ENCODE results near the gene CAST. TPM values are rescaled to one million over a fixed set of nuclear protein-coding genes. Genes with fewer than 3 reads are reported as not detected.

Gene CAST
- total and polyA plus RNA-seq, 2 donors (not counting 3 experiments of a cell fraction or from before 2014, with no cell fraction given): 33.7 to 194 TPM

DNA sequence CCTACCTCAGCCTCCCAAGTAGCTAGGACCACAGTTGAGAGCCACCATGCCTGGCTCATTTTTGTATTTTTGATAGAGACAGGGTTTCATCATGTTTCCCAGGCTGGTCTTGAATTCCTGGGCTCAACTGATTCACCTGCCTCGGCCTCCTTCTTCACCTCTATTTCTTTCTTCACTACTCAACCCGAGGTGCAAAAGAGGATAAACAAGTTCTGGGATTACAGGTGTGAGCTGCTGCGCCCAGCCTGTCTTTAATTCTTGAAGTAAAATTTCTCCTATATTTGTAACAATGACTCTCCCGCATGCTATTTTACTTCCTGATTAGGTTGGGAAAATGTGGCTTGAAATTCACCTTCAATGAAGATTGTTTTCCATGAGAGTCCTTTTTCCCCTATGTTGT, 46.4 kb downstream of the CAST start:
- no peaks in the 10 kb centered on the region for H3K27me3 ChIP-seq (ENCODE audit: control insufficient read depth in 2 of 2, insufficient read depth in 2 of 2, low read length in 2 of 2)
- ChIA-PET POLR2A (no interaction called here), CTCF (no interaction called here)
- H3K79me2 ChIP-seq (ENCODE audit: control insufficient read depth, insufficient read depth, low read length): peaks cover 87% of the 10 kb centered on the region
- H3K9me3 ChIP-seq (replicated peaks; ENCODE audit: control insufficient read depth, insufficient read depth, low read length): no peaks in the 10 kb centered on the region
- H3K27ac ChIP-seq (ENCODE audit: insufficient read depth, low read depth, low read length): no peak overlapping the region
- H2AFZ ChIP-seq (ENCODE audit: low read depth, low read length): no peak overlapping the region
- no peak for FAIRE-seq
- DNase-seq (ENCODE audit: low read depth, low spot score): no peak
- H3K9ac ChIP-seq (replicated peaks; ENCODE audit: extremely low read depth, insufficient read depth, low read length): no peak overlapping the region
- no peaks in the 10 kb centered on the region for H4K20me1 ChIP-seq (replicated peaks; ENCODE audit: control insufficient read depth, extremely low read depth, insufficient read depth, low read length)
- no peaks in the 10 kb centered on the region for H3K9me1 ChIP-seq (replicated peaks; ENCODE audit: control insufficient read depth, extremely low read depth, insufficient read depth, low read length)
- intact Hi-C loops (cut with micrococcal nuclease) (no loop called here), dilution Hi-C loops (cut with MboI; ENCODE audit: extremely low pct_ligation_motif_present, low sequenced_read_pairs) (no loop called here)
- H3K4me3 ChIP-seq (replicated peaks in 1 of 3; ENCODE audit: insufficient read depth in 1 of 3, low read depth in 1 of 3, low read length in 3 of 3): no peak overlapping the region
- no peak overlapping the region for H3K4me2 ChIP-seq (ENCODE audit: insufficient read depth, low read length)
- TF ChIP-seq GATA2 (IDR thresholded peaks at IDR 0.05; ENCODE audit: insufficient read depth, insufficient read length, low read depth, low read length) (no peak), FOS (IDR thresholded peaks at IDR 0.05; ENCODE audit: borderline replicate concordance, insufficient read depth, low read length) (no peak), MYC (IDR thresholded peaks at IDR 0.05; ENCODE audit: low read depth, low read length) (no peak), POLR2AphosphoS5 (IDR thresholded peaks at IDR 0.05; ENCODE audit: insufficient read depth, low read depth, low read length) (no peak), POLR2A (IDR thresholded peaks at IDR 0.05; ENCODE audit: low read depth, low read length) (no peak), CTCF (IDR thresholded peaks at IDR 0.05; ENCODE audit: extremely low read depth in 1 of 2, insufficient read depth in 1 of 2, low read depth in 1 of 2, low read length in 2 of 2) (no peak), JUN (IDR thresholded peaks at IDR 0.05; ENCODE audit: borderline replicate concordance, insufficient read depth, insufficient read length, low read depth) (no peak), EZH2 (IDR thresholded peaks at IDR 0.05; ENCODE audit: borderline replicate concordance, low read depth, low read length, severe bottlenecking) (no peak)
- TF ChIP-seq, protein P1, sequence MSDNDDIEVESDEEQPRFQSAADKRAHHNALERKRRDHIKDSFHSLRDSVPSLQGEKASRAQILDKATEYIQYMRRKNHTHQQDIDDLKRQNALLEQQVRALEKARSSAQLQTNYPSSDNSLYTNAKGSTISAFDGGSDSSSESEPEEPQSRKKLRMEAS (IDR thresholded peaks at IDR 0.05; ENCODE audit: insufficient read depth, insufficient read length): no peak
- H3K4me1 ChIP-seq (ENCODE audit: control insufficient read depth, extremely low read depth, insufficient read depth, low read length): peaks cover 8% of the 10 kb centered on the region
- BruUV-seq (replicated peaks): no TSS peak
- no peaks in the 10 kb centered on the region for H3K36me3 ChIP-seq (ENCODE audit: control insufficient read depth in 2 of 2, extremely low read depth in 1 of 2, insufficient read depth in 2 of 2, low read length in 2 of 2)

Data from endothelial cell of umbilical vein (primary cell).